ENCODE results near the gene GOLGB1.

GRCh38 chr3:121658716-121659435 is 90.7 kb downstream of the GOLGB1 start:
- TF ChIP-seq ZNF565 (CRISPR knock-in tag; conservative IDR thresholded peaks at IDR 0.05; ENCODE audit: low read depth) (no peak), PATZ1 (CRISPR knock-in tag; IDR thresholded peaks at IDR 0.05; ENCODE audit: borderline replicate concordance) (no peak), CSDC2 (CRISPR knock-in tag; IDR thresholded peaks at IDR 0.05) (no peak), ZFP30 (CRISPR knock-in tag; IDR thresholded peaks at IDR 0.05) (no peak), ZNF8 (CRISPR knock-in tag; IDR thresholded peaks at IDR 0.05) (no peak)
- TF ChIP-seq, protein P1, sequence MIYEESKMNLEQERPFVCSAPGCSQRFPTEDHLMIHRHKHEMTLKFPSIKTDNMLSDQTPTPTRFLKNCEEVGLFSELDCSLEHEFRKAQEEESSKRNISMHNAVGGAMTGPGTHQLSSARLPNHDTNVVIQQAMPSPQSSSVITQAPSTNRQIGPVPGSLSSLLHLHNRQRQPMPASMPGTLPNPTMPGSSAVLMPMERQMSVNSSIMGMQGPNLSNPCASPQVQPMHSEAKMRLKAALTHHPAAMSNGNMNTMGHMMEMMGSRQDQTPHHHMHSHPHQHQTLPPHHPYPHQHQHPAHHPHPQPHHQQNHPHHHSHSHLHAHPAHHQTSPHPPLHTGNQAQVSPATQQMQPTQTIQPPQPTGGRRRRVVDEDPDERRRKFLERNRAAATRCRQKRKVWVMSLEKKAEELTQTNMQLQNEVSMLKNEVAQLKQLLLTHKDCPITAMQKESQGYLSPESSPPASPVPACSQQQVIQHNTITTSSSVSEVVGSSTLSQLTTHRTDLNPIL (CRISPR knock-in tag; IDR thresholded peaks at IDR 0.05; ENCODE audit: low read depth), result no peak
